ENCODE measurements around the gene PDYN.

GRCh38 chr20:2010533-2010932 lies 16.7 kb upstream of the PDYN start:
- TF ChIP-seq ZNF274 (IDR thresholded peaks at IDR 0.05; ENCODE audit: low read depth, low read length) = no peak
- TF ChIP-seq YY1 (IDR thresholded peaks at IDR 0.05; ENCODE audit: insufficient read depth, insufficient read length) = no peak

Measured in NT2/D1 (cell line).